Chondrocyte (in vitro differentiated cells): Measurements from ENCODE around the gene GPC6. TPM values are rescaled to one million over a fixed set of nuclear protein-coding genes. Genes with fewer than 3 reads are reported as not detected.

Experiments used
- DNase-seq: peaks from one replicate; pipeline ENCODE4 v3.0.0; 2021; ENCODE audit warnings: mixed read lengths, low spot score
- H3K27ac Mint-ChIP-seq: one replicate; pipeline ENCODE4 v1.8.0; 2021; ENCODE audit warnings: mild to moderate bottlenecking, moderate library complexity, mixed read lengths; ENCODE audit not compliant: unreplicated experiment
- H3K27me3 Mint-ChIP-seq: 2 replicates; pipeline ENCODE4 v1.8.0; 2021; ENCODE audit warnings: low read depth, mixed read lengths
- H3K36me3 Mint-ChIP-seq: 2 replicates; pipeline ENCODE4 v1.8.0; 2021; ENCODE audit warnings: low read depth, mixed read lengths
- H3K4me1 Mint-ChIP-seq: 2 replicates; pipeline ENCODE4 v1.8.0; 2021; ENCODE audit warnings: low read depth, mild to moderate bottlenecking, mixed read lengths
- H3K4me3 Mint-ChIP-seq: one replicate; pipeline ENCODE4 v1.8.0; 2021; ENCODE audit warnings: mild to moderate bottlenecking, moderate library complexity, mixed read lengths; ENCODE audit not compliant: unreplicated experiment
- H3K9me3 Mint-ChIP-seq: 2 replicates; pipeline ENCODE4 v1.8.0; 2021; ENCODE audit warnings: low read depth, mixed read lengths
- total RNA-seq: library from RNA; stranded (reverse); gene quantifications from 3 replicates; pipeline ENCODE4 v1.2.1, GENCODE V29; 2021
- TF ChIP-seq, protein P1 (sequence below): fragments of 200-600 bp; sonication (generic); IDR thresholded peaks from 2 replicates; pipeline ENCODE4 v1.5.0; 2021; ENCODE audit warnings: antibody characterized with exemption, mild to moderate bottlenecking, moderate library complexity

The GPC6 gene
- total RNA-seq, 1 donor from 2014 or later: 76.1 TPM

- Mint-ChIP-seq H3K9me3 (no peaks in the 10 kb centered on the region), H3K27ac (peak overlapping the region; percentile 92), H3K4me1 (peaks cover 38% of the 10 kb centered on the region), H3K36me3 (peaks cover 2% of the 10 kb centered on the region), H3K4me3 (no peak overlapping the region), H3K27me3 (no peaks in the 10 kb centered on the region)
- no peak for DNase-seq
- TF ChIP-seq, protein P1, sequence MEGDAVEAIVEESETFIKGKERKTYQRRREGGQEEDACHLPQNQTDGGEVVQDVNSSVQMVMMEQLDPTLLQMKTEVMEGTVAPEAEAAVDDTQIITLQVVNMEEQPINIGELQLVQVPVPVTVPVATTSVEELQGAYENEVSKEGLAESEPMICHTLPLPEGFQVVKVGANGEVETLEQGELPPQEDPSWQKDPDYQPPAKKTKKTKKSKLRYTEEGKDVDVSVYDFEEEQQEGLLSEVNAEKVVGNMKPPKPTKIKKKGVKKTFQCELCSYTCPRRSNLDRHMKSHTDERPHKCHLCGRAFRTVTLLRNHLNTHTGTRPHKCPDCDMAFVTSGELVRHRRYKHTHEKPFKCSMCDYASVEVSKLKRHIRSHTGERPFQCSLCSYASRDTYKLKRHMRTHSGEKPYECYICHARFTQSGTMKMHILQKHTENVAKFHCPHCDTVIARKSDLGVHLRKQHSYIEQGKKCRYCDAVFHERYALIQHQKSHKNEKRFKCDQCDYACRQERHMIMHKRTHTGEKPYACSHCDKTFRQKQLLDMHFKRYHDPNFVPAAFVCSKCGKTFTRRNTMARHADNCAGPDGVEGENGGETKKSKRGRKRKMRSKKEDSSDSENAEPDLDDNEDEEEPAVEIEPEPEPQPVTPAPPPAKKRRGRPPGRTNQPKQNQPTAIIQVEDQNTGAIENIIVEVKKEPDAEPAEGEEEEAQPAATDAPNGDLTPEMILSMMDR: no peak
Observed at GRCh38 chr13:93996481-93996880, 769.9 kb downstream of the GPC6 start.

DNA sequence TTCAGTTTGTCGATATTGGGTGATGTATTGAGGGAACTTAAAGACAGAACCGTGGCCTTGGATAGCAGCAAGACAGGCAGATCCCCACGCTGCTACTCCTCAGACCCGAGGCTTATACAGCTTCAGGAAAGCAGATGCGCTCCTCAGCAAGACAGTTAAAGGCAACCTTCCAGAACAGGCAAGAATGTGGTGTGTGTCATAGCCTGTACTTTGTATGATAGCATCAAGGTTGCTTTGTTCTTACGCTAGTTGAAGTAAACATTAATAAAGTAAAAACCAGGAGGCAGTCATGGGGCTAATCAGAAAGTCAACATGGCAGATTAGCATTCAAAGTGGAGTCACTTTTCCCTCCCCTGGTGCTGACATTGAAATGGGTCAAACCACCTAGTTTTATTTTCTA is 779.7 kb downstream of the GPC6 start:
- Mint-ChIP-seq H3K27ac (no peak overlapping the region), H3K4me1 (peaks cover 32% of the 10 kb centered on the region), H3K36me3 (peaks cover 3% of the 10 kb centered on the region), H3K4me3 (no peak overlapping the region), H3K27me3 (no peaks in the 10 kb centered on the region), H3K9me3 (peaks cover 3% of the 10 kb centered on the region)
- no peak for DNase-seq
- TF ChIP-seq, protein P1: no peak

GRCh38 chr13:94007072-94007471 is 780.5 kb downstream of the GPC6 start:
- Mint-ChIP-seq H3K9me3 (peaks cover 3% of the 10 kb centered on the region), H3K27ac (no peak overlapping the region), H3K4me1 (peaks cover 40% of the 10 kb centered on the region), H3K4me3 (no peak overlapping the region), H3K27me3 (no peaks in the 10 kb centered on the region), H3K36me3 (peaks cover 3% of the 10 kb centered on the region)
- DNase-seq: no peak
- TF ChIP-seq, protein P1: no peak

- Mint-ChIP-seq H3K27ac (peak overlapping the region; percentile 89), H3K9me3 (peaks cover 9% of the 10 kb centered on the region), H3K36me3 (peaks cover 3% of the 10 kb centered on the region)
Observed at GRCh38 chr13:94009701-94010100, 783.1 kb downstream of the GPC6 start.

DNA sequence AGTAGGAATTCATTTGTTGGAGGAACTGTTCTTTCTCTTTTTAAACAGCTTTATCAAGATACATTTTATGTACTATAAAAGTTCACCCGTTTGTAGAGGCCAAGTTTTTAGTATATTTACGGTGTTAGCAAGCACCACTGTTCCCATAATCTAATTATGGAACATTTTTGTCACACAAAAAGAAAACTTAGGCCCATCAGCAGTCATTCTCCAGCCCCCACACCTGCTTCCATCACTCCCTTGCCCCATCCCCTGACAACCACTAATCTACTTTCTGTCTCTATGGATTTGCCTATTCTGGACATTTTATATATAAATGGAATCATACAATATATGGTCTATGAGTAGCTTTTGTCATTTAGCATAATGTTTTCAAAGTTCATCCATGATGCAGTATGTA is 787.9 kb downstream of the GPC6 start:
- H3K36me3 Mint-ChIP-seq: peaks cover 1% of the 10 kb centered on the region
- no peak for DNase-seq
- H3K27ac Mint-ChIP-seq: no peak overlapping the region
- H3K27me3 Mint-ChIP-seq: no peaks in the 10 kb centered on the region
- peaks cover 59% of the 10 kb centered on the region for H3K4me1 Mint-ChIP-seq
- peaks cover 14% of the 10 kb centered on the region for H3K9me3 Mint-ChIP-seq
- TF ChIP-seq, protein P1: no peak
- H3K4me3 Mint-ChIP-seq: no peak overlapping the region

More at GRCh38 chr13:94009701-94010100, 783.1 kb downstream of the GPC6 start:
- Mint-ChIP-seq H3K4me1 (peaks cover 66% of the 10 kb centered on the region), H3K27me3 (no peaks in the 10 kb centered on the region), H3K4me3 (no peak overlapping the region)
- TF ChIP-seq, protein P1: no peak
- no peak for DNase-seq
